Kidney glomerular epithelial cell (primary cell): ENCODE data around the gene HOXC12.

Source experiments
- DNase-seq: peaks from one replicate; lab custom pipeline; 2025; lab: John Stamatoyannopoulos, UW

HOXC12 gene

DNA sequence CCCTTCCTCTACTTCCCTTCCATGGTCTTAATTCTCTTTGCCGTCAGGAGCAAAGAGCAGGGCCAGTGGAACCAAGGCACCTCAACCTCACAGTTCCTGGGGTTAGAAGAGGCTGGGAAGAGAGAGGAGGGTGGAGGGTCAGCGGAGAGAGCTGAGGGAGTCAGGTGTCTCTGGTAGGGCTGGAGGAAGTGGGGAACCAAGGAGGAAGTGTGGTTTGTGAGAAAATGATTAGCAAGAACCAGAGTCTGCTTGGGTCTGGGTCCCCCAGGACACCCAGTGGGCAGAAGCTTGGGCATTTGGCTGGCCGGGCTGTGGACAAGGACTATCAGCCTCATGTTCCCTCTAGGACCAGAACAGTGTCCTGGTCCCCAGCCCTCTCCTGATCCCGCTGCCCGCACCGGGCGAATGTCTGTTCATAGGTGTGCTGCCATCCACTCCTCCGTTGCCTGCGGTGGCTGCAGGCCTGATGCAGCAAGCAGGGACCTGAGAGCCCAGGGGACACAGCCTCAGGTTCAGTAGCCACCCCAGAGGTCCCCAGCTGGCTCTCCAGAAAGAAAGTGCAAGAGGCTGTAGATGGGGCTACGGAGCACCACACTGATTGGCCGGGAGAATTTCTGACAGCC lies 2.3 kb downstream of the HOXC12 start:
- DNase-seq, result no peak

DNA sequence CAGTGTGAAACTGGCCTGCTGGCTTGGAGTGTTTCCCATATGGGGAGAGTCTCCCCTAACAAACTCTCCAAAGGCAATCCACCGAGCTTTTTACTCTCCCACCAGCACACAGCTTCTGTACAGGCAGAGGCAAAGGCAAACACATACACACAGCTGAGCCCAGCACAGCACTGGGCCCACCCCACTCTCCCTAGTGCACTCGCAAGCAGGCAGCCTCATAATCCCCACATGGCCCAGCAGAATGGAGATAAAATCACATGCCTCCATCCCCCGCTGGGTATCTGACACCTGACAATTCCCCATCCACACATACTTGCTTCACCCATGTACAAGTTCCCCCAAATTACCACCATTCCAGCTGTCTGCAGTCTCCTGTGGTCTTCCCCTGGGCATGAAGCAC lies 3.4 kb downstream of the HOXC12 start:
- DNase-seq, result no peak

DNA sequence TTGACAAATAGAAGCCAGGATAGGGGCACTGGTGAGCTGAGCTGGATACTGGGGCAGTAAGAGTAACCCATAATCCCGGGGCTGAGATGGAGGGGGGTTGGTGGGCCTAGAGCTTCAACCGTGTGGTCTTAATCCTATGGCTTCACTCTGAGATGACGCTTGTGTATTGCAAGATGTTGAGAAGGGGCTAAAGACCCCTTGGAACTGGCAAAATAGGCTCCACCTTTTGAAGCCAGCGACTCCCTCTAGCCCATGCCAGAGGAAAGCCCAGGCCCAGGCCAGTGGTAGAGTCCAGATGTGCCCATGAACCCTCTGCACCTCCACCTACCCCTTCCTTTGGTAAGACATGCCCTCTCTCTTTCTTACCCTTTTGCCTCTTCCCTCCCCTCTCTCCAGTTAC lies 4.6 kb downstream of the HOXC12 start:
- DNase-seq, result no peak

DNA sequence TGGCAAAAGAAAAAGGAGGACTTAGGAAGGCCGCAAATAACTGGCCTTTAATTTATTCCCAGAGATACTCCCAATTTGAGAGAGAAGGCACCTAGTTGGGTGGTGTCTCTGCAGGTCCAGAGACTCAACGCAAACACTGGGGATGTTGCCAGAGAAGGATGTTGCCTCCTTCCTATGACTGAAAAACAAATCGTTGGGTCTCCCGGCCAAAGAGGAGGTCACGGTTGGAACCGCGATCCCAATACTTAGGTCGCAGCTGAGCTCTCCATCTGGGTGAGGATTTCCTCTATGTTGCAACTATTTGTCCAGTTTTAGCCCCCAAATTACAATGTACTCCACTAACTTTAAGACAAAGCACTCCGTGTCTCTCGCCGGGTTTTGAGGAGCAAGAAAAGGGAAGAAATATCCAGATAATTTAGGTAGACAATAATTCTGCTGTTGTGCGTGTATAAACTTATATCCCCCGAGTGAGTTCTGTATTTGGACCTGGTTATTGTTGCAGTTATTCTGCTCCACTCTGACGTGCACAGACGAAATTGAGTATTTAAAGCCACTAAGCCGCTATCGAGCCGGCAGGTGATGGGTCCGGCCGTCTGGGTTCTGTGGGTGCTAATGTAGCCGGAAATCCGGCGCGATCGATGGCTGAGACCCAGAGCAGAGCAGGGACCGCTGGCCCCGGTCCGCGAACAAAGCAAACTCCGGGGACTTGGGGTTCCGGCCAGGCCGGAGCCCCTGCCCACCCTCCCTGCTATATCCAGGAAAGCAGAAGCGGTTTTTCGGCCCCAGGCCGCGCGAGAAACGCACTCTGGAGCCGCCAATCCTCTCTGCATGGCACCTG lies 5.7 kb downstream of the HOXC12 start:
- no peak for DNase-seq

DNA sequence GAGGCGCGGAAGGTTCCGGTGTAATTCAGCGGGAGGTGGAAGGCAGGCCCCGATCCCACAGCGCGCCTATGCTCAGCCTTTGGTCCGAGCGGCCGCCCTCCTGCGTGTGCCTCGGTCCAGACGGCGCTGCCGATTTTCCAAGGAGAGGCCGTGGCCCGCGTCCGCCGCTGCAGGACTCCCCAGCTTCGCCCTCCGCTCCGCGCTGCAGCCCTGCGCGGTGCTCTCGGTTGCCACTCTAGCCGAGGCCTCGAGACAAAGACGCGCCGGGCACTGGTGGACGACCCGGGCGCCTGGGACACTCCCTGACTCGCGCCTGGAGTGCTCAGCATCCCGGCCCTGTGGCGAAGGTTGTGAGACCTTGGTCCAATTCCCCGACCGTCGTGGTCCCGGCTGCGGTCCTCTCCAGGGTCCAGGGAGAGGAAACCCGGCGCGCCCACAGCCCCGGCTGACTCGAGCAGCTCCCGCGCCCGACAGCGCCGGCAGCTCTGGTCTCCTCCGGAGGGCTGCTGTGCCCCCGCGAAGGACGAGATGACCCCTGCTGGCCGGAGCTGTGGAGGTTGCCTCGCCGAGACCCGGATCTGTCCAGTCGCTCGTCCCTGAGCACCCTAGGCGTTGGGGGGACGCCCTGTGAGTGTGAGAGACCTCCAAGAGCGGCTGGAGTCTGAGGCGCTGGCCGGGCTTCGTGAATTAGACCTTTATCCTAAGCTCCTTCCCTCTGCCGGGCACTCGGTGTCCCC lies 6.5 kb downstream of the HOXC12 start:
- DNase-seq, result no peak

DNA sequence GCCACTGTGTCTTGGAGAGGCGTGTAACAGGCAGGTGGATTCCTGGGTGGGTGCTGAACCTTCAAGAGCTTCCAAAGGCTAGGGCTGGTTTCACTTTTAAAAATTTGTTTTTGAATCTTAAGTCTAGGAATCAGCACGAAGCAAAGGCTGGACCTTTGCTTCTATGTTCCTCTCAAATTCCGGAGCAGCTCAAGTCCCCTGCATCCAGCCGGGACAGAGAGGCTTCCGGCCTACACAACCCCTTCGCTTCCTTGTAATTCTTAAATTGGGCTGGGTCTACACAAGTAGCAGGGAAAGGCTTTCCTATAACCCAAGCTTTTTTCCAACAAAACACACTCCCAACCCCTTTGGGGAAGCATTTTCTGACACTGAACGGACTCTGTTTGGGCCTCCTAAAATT lies 8.3 kb downstream of the HOXC12 start:
- DNase-seq, result no peak

DNA sequence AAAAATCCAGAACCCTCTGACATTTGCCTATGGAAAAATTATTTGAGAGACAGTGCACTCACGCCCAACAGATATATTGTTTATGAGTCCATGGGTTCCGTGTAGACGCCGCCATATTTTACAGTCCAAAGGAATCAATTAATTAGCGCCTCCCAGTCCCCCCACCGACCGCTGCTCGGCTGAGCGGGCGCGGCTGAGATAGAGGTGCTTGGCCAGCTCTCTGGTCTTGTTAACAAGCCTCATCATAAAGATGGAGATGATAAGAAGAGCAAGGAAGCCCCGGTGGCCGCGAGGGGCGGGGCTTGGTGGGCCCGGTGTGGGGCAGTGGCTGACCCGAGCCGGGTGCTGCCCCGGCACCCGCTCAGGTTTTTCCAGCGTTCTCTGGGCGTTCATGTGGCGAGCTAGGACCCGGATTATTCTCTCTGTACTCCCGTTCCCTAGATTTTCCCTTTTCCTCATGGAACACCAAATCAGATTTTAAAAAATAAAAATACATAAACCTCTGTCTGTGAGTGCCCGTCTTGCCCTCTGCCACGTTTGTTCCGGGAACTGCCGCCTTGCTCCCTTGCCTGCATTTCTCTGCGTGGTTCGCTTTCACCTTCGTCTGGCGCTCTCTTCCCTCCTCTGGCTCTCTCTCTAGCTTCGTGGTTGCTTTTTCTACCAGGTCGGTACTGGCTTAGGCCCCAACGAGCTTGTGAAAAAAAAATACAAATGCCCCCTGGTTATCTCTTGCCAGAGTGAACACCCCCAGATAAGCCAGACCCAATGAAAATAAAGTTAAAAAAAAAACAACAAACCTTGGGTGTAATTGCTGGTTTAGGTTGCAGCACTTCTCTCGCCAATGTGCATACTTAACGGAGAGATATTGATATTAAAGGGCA lies 9.0 kb downstream of the HOXC12 start:
- no peak for DNase-seq

DNA sequence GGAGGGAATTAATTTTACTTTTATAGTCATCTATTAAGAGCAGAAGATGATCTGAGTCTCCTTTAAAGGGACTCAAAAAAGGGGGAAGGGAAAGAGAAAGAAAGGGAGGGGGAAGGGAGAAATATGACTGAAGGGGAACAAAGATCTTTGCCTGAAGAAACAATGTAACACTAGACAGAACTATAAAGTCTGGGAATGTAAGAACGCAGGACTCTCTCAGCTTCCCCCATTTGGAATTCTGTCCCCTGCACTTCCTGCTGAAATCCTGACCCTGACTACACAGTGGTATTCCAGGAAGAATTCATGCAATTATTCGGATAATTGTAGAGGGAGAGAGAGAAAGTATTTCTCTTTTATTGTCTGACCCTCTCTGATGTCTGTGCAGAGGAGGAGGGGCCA lies 9.6 kb downstream of the HOXC12 start:
- no peak for DNase-seq

DNA sequence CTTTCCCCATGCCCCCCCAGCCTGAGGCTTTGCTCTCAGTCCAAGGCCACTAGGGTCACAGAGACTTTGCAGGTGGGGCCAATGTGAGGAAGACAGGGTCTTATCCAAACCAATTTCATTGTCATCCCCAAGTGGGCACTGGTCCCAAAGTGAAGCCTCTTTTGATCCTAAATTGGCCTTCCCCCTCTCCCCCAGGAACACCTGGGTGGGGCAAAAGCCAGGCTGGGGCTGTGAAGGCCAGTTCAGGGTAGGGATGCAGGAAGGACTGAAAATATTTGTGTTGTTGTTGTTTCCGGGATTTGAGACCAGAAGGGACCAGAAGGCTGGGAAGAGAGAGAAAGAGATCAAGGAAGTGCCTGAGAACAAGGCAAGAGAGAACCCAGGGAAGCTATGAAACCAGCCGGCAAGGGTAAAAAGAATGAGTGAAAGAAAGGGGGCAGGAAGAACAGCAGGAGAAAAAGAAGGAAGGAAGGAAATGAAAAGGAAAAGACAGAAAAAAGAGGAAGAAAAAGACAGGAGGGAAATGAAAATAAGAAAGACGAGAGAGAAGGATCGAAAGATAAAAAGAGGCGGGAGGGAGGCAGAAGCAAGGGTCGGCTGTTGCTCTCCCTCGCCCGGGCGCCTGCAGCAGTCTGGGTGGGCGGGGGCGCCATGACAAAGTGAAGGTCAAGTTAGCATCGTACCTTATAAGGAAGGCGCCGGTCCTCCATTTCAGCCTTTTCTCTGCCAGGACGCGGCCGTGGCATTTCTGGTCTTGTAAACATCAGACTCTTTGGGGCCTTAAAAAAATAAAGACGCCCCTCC lies 10.8 kb downstream of the HOXC12 start:
- DNase-seq, result no peak

DNA sequence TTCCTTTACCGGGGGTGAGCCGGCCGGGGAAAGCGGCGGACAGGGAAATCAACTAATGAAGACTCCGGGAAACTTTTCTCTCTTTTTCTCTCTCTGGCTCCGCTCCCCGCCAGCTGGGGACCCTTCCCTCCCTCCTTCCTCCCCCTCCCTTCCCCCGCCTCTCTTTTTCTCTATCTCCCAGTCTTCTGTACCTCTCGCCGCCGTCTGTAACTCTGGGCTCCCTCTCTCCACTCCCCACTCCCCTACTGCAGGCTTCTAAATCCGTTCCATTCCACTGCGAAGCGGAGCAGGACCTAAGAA lies 11.3 kb downstream of the HOXC12 start:
- no peak for DNase-seq

DNA sequence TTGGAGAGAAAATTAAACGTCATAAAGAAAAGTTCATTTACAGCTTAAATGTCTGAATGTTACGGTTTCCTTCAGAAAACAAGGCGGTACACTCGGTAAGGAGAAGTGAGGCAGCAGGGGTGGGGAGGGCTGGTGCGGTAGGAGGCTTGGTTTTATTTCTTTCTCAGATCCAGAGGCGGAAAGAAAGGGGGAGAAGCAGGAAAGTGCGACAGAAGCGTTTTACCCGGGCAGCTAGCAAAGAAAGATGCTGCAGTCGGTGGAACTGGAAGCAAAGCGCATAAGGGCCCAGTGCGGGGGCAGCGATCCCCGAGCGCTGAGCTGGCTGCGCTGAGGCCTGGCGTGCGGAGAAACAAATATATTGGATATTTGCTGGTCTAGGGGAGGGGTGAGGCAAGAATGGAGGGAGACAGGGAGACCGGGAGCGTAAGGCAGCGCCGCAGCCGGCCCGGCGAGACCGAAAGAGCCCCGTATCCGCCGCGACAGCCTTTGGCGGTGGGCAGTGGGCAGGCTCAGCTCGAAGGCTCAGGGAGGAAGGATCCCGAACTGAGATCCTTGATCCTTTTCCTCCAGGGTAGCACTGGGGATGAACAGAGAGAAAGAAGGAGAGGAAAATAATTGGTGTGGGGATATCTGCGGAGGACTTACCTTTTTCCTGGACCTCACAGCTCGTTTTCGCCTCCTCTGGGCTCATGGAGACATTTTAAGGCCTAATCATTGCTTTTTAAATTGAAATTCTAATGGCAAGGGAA lies 11.9 kb downstream of the HOXC12 start:
- no peak for DNase-seq

DNA sequence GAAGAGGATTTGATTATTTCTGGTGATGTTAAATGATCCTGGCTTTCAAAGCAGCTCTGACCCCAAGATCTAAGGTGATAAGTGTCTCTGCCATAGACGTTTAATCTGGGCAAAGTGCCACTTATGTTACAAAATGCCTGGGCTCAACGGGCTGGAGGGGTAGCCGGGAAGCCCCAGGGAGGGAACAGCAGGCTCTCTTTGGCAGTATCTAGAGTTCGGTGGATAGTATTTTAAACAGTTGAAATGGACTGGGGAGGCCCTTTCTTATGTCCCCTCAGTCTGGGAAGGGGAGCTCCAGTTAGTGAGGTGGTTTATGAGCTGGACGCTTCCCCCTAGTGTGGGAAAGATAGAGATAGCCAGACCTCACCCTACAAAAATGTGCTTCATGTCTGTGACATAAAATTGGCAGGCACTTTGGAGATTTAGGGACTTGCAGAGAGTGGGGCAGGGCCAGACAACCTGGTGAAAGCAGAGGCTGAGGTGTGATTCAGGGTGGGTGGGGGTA lies 12.8 kb downstream of the HOXC12 start:
- no peak for DNase-seq

DNA sequence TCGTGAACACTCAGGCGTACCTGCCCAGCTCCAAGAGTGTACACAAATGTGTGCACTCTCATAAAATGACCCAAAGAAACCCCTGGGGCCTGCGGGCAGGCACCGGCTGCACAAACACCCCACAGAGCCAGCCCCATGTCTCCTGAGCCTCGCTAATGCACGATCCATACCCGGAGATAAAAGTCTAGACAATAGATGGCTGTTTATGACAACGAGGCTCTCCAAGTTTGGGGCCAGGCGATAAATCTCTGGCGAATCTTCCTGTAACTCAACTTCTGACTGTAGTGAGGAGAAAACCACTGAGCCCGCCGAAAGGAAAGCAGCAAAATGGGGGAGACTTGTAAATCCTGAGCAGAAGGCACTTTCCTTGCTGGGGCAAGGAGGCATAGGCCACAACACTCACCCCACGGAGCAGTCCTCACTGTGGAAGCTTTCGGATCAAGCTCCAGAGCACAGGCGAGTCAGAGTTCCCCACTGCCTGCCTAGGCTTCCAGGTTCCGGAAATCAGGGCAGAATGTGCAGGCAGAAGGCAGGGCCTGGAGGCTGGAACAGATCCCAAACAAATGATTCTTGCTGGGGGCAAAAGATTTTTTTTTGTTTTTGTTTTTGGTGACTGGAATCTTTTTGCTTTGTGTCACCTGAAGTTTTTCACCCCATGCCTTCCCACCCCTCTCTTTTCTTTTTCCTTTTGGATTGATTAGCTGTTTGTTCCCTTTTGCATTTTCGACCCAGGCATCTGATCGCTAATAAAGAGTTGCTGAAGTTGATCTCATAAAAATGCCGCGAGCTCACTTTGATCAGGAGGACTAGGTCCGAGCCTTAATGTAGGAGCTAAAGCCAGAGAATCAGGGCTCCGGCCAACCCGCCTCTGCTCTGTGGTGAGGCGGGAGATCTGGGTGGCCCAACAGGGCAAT lies 13.8 kb downstream of the HOXC12 start:
- no peak for DNase-seq

DNA sequence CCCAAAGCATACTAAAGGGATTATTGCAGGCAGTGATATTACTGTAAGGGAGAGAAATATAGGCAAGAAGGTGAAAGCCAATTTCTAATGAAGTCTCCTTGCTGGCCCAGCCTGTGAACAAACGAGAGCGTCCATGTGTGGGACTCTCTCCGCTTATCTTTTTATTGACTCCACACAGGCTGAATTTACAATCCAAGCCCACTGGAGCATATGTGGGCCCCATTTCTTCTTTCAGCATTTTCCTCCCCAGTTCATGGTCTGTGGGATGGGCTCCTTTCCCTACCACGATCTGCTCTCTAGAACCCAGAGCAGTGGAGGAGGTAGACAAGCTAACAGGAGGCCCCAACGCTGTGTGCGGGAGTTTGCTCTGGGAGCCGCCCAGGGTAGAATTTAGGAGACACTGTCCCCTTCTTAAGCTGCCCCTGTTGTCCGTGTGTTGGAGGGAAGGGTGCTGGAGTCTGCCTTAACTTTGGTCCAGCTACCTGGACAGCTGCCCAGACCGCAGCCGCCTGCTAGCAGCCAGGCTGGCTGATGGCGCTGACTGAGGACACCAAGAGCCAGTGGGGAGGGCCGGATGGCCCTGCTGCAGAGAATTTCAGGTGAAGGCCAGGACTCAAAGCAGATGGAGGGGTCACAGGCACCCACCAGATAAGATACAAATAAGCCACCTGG lies 15.0 kb downstream of the HOXC12 start:
- no peak for DNase-seq

DNA sequence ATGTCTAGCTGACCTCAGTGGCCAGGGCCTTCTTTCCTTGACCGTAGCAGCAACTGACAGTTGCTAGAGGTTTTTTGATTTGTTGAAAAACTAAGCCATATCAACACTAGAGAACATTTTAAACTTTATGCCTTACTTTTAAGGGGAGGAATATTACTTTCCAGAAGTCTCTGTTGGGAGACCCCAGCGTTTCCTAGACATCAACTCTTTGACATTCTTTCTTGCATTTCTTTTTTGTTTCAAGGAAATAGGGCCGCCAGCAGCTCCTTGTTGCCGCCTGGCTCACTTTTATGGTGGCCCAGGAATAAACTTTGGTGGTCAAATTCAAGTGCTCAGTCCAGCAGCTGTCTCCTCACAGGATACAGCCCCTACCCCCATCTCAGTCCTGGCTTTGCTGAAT lies 15.7 kb downstream of the HOXC12 start:
- DNase-seq, result no peak

DNA sequence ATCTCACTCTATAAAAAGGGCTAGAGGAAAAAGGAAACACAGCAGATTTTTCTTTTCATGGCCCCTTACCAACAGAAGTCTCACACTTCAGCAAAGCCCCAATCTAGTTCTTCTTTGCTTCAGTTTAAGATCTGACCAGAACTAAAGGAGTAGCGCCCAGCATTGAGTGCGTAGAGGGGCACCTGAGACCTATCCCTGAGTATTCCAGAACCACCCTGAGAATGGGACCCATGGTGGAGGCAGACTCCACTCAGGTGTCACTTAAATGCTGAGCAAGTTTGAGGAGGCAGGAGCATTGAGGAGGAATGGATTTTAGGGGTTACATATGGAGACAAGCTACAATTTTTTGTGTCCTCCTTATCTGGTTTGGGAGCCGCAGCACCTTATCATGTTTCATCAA lies 16.4 kb downstream of the HOXC12 start:
- no peak for DNase-seq

DNA sequence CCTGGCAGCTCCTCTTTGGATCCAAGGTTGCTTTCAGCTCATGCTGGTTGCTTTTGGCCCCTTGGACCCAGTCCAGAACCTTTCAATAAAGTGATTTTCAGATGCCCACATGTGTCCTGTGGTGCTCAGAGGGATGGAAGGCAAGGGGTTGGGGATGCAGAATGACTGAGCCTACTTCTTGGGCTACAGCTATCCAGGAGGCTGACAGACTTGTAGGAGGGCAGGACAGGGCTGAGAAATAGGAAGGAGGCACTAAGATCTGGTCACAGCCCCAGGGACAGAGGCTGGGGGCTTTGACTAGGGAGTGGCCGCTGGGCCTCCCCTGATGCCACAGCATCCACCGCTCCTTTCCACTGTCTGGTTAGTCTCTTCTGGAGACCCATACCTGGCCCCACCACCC lies 17.0 kb downstream of the HOXC12 start:
- DNase-seq, result no peak

DNA sequence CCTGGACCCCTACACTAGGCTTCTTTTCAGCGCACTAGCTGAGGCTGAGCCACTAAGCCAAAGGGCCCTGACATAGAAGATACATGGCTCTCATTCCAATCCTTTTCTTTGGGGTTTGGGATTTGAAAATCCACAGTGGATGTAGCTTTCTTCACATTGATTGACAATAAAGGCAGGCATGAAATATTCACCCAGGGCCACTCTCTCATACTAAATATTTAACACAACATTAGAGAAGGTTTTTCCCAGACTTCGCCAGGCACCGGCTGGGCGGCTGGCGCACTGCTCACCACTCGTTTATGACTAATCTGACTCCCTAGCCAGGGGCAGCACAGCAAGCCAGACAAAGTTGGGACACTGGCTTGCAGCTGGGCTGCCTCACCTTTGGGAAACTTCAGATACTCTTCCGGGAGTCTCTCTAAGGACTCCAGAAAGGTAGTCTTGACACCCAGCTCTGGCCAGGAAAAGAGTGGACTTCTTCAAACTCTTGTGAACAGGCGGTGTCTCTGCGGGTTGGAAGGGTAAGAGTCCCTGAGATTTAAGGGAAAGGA lies 17.5 kb downstream of the HOXC12 start:
- peak; percentile 45 for DNase-seq
